Measurements from ENCODE around the gene FAM216B. TPM values are rescaled to one million over a fixed set of nuclear protein-coding genes. Genes with fewer than 3 reads are reported as not detected.

The FAM216B gene
- total RNA-seq, result not detected in 2 replicates

DNA sequence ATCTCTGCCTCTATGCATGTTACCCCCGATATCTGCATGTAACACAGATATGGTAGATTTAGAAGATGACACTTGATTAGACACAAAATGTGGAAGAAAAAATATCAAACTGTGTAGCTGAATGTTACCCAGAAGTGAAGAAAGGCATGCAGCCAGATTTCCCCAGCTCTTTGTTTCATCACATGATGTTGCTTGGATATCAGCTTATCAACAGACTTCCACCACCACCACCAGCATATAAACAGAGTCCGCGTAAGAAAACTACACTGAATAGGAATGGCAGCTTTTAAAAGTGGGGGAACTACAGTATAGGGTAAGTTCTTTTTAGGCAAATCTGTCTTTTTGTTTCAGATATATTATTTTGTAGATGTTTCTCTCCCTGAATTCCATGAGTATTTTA, at the start of gene FAM216B:
Gene FAM216B, plus strand, starts transcription at position 233 of the 400 bp plus-strand sequence. CDS start 2,484 bp downstream, outside the sequence.

Other genes starting within 250 kb of the FAM216B start
- gene TNFSF11, start 207.4 kb upstream of the FAM216B start, total RNA-seq, result 0.34 and 0.89 TPM in 2 replicates
- gene EPSTI1, start 210.7 kb downstream of the FAM216B start, total RNA-seq, result 2.2 and 4.4 TPM in 2 replicates
- 10.6 and 11.6 TPM in 2 replicates for gene DNAJC15, start 242.0 kb downstream of the FAM216B start, total RNA-seq